Camera-type eye (tissue), 1 donor: ENCODE results near the gene PALM. TPM values are rescaled to one million over a fixed set of nuclear protein-coding genes. Genes with fewer than 3 reads are reported as not detected.

Experiments used
- total RNA-seq: library from RNA; depleted of rRNA; stranded (reverse); fragments of >200 nt; gene quantifications from one replicate; pipeline ENCODE4 v1.2.3, GENCODE V29; 2014

PALM gene, protein sequence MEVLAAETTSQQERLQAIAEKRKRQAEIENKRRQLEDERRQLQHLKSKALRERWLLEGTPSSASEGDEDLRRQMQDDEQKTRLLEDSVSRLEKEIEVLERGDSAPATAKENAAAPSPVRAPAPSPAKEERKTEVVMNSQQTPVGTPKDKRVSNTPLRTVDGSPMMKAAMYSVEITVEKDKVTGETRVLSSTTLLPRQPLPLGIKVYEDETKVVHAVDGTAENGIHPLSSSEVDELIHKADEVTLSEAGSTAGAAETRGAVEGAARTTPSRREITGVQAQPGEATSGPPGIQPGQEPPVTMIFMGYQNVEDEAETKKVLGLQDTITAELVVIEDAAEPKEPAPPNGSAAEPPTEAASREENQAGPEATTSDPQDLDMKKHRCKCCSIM
- total RNA-seq = 145 TPM

DNA sequence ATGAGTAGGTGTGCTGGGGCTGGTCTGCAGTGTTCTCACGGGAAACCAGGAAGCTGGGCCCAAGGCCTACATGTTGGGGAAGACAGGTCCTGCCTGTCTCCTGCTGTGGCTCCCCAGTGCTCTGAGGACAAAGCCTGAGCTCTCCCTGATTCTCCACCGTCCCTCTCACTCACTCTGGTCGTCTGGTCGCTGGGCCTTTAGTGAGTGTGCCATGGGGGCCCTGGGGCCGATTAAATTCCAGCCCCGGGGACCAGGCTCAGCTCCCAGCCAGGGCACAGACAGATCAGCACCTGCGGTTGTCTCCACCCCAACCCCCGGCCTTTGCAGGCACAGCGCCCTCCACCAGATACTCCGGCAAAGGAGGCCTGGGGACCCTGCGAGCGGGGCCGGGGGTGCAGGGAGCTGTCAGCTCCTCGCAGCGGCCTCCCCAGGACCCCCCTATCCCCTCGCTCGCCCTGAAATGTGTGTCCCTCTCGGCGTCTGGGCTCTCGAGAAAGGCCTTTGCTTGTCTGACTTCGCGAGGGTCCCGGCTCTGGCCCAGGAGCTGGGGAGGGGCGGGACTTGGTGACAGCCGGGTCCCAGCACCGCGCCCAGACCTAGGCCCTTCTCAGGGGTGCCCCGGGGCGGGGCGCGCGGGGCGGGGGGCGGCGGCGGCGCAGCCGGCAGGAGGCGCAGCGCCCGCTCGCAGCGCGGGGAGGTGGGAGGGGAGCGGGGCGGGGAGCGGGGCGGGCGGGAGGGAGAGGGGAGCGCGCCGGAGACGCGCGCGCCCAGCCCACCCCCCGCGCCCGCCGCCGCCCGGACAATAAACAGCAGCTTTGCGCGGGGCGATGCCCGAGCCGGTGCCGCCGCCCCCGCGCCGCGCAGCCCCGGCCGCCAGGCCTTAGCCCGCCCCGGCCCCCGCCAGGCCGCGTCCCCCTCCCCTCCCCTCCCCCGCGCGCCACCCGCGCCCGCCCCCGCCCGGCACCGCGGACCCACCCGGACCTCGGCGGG, at the start of gene PALM:
PALM (plus strand) TSS at position 782 of the 990 bp plus-strand sequence. CDS start 212 bp downstream, outside the sequence.

DNA sequence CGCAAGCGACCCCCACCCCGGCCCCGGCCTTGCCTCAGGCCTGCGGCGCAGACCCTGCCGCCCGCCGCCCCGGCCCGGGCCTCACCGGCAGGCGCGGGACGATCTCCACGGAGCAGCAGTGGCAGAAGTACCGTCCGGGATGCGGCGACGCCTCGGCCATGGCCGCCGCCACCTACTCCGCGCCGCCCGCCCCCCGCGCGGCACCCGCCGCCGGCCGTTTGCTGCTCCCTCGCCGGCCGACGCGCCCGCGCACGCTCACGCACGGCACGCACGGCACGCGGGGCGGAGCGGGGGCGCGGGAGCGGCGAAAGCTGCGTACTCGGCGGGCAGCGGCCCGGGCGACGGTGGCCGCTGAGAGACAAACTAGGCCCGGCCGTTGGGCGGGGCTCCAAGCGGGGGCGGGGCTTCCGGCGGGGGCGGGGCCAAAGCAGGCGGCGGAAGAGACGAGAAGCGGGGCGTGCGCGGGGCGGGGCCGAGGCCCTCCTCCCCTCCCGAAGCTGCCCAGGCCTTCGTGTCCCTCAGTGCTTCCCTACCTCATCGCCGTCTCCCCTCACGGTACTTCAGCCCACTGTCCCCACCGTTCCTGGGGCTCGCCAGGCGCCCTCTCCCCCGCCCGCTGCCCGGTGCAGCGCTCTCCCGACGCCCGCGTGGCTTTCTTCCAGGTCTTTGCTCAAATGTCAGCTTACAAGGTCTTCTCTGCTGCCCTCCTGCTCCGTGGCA, 45.6 kb upstream of the PALM start, which contains the start of gene RNF126:
RNF126 (minus strand) TSS at position 253 of the 720 bp plus-strand sequence; CDS start at position 160, 93 bp downstream.

DNA sequence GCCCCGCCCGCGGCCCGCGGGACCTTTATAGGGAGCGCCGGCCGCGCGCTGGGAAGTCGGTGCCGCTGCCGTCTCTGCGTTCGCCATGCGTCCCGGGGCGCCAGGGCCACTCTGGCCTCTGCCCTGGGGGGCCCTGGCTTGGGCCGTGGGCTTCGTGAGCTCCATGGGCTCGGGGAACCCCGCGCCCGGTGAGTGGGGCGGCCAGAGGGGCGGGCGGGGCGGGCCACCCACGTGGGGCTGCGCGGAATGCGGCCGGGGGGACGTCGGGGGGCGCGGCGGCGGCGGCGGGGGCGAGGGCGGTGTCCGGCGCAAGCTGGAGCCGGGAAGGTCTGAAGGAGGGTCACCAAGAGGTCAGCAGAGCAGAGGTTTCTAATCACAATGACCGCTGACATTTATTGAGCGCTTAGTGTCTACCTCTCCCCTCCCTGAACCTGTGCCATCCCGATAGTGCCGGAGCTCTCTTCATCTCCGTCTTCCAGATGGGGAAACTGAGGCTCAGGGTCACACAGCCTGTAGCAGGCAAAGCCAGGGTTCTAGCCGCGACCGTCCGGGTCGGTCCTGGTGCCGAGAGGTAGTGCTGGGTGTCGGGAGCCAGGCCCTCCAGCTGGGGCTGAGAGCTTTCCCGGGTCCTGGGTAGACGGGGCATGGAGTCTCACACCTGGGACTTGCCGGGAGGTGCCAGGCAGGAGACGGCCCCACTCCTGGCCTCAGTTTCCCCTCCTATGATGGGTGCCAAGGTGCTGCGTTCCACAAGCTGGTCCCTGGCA, 32.2 kb upstream of the PALM start, which contains the start of gene FSTL3:
FSTL3 (plus strand) TSS at position 54 of the 767 bp plus-strand sequence; CDS start at position 86, 32 bp downstream.

DNA sequence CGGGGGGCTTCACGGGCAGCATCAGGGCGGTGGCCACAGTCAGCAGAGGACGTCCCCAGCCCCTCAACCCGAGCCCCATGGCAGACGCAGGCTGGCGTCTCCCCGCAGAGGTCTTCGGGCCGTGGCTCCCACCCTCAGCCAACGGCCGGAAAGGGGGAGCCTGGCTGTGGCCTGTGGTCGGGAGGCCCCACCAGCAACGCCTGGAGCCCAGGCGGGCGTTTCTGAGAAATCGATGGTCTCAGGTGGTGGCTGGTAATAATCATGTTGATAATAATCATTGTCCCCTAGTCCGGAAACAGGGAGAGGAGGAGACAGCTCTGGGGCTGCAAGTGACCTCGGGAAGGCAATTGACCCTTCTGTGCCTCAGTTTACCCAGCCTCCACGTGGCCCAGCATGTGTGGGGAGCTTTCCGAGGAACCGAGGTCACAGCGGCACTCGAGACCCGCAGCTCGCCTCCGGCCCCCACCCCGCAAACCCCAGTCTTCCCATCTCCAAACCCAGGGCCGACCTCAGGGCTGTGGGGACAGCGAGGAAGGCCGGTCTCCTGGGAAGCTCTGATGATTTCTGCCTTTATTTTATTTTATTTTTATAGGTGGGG, 13.3 kb upstream of the PALM start, which contains the start of gene PRSS57:
PRSS57 (minus strand) TSS at position 101 of the 598 bp plus-strand sequence; CDS start at position 79, 22 bp downstream.

DNA sequence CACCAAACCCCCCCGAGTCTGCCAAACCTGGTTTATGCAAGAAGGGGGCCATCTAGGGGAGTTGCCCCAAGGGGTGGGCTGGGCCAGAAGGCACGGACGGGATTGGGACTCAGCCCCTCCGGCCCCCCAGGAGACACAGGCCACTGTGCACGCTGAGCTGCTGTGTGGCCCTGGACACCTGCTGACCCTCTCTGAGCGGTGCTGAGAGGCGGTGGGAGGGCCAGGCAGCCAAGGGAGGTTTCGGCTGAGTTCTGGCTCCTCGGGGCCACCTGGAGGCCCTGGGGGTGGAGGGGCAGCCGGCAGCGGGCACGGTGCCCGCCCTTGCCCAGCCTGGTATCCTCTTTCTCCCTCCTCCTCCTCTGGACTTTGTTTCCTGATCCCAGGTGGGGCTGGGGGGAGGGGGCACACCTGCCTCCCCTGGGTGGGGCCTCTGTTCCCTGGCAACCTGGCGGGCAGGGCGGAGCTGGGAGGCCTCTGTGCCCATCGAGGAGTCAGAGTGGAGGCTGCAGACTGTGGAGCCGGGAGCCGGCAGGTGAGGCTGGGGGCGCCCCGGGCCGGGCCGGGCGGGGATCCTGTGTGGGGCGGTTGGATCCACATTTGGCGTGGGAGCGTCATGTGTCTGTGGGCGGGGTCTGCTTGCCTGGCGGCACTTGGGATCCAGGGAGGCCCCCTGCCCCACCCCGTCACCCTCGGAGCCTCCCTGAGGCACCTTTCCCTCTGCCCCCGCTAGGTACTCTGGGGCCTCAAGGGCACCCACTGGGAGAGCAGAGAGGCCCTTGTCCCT, 42.1 kb downstream of the PALM start, which contains the start of gene MISP:
MISP (plus strand) TSS at position 473 of the 784 bp plus-strand sequence. CDS start 5,835 bp downstream, outside the sequence.

DNA sequence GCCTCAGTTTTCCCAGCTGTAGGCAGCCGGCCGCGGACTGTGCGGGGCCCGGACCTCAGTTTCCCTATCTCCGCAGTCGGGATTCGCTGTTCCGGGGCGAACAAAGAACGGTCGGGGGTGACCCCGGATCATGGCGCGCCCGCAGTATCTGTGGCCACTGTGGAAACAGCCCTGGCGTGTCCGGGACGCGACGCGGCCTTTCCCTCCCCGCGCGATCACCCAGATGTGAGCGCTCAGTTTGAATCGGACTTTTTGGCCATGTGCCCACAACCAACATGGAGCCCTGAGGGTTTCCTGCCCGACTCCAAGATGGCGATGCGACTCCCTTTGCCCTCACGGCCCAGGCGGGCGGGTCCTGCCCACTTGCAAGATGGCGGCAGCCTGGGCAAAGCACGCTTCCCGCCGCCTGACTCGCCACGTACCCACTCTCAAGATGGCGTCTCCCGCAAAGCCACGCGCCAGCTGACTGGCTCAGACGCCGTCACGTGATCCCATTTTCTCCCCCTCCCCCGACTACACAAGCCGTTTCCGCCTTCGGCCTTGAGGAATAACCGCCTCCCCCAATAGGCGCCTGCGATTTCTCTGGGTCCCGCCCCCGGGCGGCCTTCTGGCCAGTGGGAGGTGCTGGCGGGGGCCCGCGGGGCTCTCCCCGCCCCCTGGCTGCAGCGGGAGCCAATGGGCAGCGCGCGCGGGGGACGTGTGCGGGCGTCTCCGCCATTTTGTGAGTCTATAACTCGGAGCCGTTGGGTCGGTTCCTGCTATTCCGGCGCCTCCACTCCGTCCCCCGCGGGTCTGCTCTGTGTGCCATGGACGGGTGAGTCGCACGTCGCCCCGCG, 88.2 kb downstream of the PALM start, which contains the start of gene PTBP1:
PTBP1 (plus strand) TSS at position 761 of the 836 bp plus-strand sequence; CDS start at position 807, 46 bp downstream.

Other genes starting within 250 kb of the PALM start
- 22.5 TPM for gene SHC2, start 247.9 kb upstream of the PALM start, total RNA-seq
- 1.3 TPM for gene MADCAM1, start 212.4 kb upstream of the PALM start, total RNA-seq
- gene TPGS1, start 201.4 kb upstream of the PALM start, total RNA-seq = 28.9 TPM
- gene CDC34, start 177.2 kb upstream of the PALM start, total RNA-seq = 83.5 TPM
- not detected for gene GZMM, start 164.9 kb upstream of the PALM start, total RNA-seq
- 413 TPM for gene BSG, start 136.3 kb upstream of the PALM start, total RNA-seq
- gene HCN2, start 119.1 kb upstream of the PALM start, total RNA-seq = 6.0 TPM
- 33.2 TPM for gene POLRMT, start 75.4 kb upstream of the PALM start, total RNA-seq
- gene FGF22, start 69.1 kb upstream of the PALM start, total RNA-seq = not detected
- gene RNF126, start 45.7 kb upstream of the PALM start, total RNA-seq = 25.8 TPM
- 36.6 TPM for gene FSTL3, start 32.5 kb upstream of the PALM start, total RNA-seq
- gene PRSS57, start 13.5 kb upstream of the PALM start, total RNA-seq = not detected
- 1.4 TPM for gene MISP, start 42.2 kb downstream of the PALM start, total RNA-seq
- 113 TPM for gene PTBP1, start 88.5 kb downstream of the PALM start, total RNA-seq
- gene PLPPR3, start 113.0 kb downstream of the PALM start, total RNA-seq = 21.2 TPM
- 3.4 TPM for gene AZU1, start 118.9 kb downstream of the PALM start, total RNA-seq
- 2.5 TPM for gene PRTN3, start 132.1 kb downstream of the PALM start, total RNA-seq
- 6.4 TPM for gene ELANE, start 143.4 kb downstream of the PALM start, total RNA-seq
- 15.3 TPM for gene CFD, start 150.7 kb downstream of the PALM start, total RNA-seq
- gene MED16, start 184.3 kb downstream of the PALM start, total RNA-seq = 70.6 TPM
- not detected for gene RNU6-9, start 184.5 kb downstream of the PALM start, total RNA-seq
- 34.8 TPM for gene R3HDM4, start 204.3 kb downstream of the PALM start, total RNA-seq
- not detected for gene KISS1R, start 208.4 kb downstream of the PALM start, total RNA-seq
- gene ARID3A, start 217.1 kb downstream of the PALM start, total RNA-seq = 12.7 TPM